Loucy (cell line): Measurements from ENCODE around the gene FAM120C.

ENCODE experiments used
- H2AFZ ChIP-seq: fragments of 200-600 bp; sonication (generic); 2 replicates; pipeline ENCODE4 v1.6.0; 2016; ENCODE audit warnings: antibody characterized with exemption, mild to moderate bottlenecking, low read length, moderate library complexity
- H3F3A ChIP-seq: fragments of 200-600 bp; 2 replicates; pipeline ENCODE4 v1.6.0; 2016; ENCODE audit warnings: antibody characterized with exemption, low read depth, mild to moderate bottlenecking
- H3K27me3 ChIP-seq: fragments of 200-600 bp; sonication (generic); 2 replicates; pipeline ENCODE4 v1.6.1; 2014; ENCODE audit warnings: low read length, mild to moderate bottlenecking; ENCODE audit not compliant: insufficient read depth, poor library complexity, severe bottlenecking
- H3K36me3 ChIP-seq: fragments of 200-600 bp; sonication (generic); 2 replicates; pipeline ENCODE4 v1.6.1; 2016; ENCODE audit warnings: low read length; ENCODE audit not compliant: insufficient read depth
- H3K4me1 ChIP-seq: fragments of 200-600 bp; sonication (generic); 2 replicates; pipeline ENCODE4 v1.5.1; 2014; ENCODE audit warnings: low read length, mild to moderate bottlenecking; ENCODE audit not compliant: insufficient read depth, poor library complexity, severe bottlenecking
- H3K4me2 ChIP-seq: fragments of 200-600 bp; sonication (generic); 2 replicates; pipeline ENCODE4 v1.6.0; 2014; ENCODE audit warnings: antibody characterized with exemption, low read length, low read depth, mild to moderate bottlenecking; ENCODE audit not compliant: poor library complexity, severe bottlenecking
- H3K4me3 ChIP-seq: fragments of 200-600 bp; sonication (generic); 2 replicates; pipeline ENCODE4 v1.5.1; 2014; ENCODE audit warnings: low read length, mild to moderate bottlenecking, mixed read lengths; ENCODE audit not compliant: poor library complexity, severe bottlenecking
- H3K79me2 ChIP-seq: fragments of 200-600 bp; sonication (generic); 2 replicates; pipeline ENCODE4 v1.6.1; 2014; ENCODE audit warnings: low read length; ENCODE audit not compliant: insufficient read depth
- H3K9ac ChIP-seq: fragments of 200-600 bp; sonication (generic); 2 replicates; pipeline ENCODE4 v1.6.0; 2014; ENCODE audit warnings: mild to moderate bottlenecking, low read depth, low read length, moderate library complexity; ENCODE audit not compliant: poor library complexity, severe bottlenecking
- H3K9me2 ChIP-seq: fragments of 200-600 bp; sonication (generic); replicated peaks from 2 replicates; pipeline ENCODE4 v1.6.1; 2016; ENCODE audit warnings: low read depth, low read length, mixed read lengths
- H3K9me3 ChIP-seq: fragments of 200-600 bp; sonication (generic); 2 replicates; pipeline ENCODE4 v1.6.1; 2014; ENCODE audit warnings: mild to moderate bottlenecking, antibody characterized with exemption, low read length, low read depth; ENCODE audit not compliant: insufficient read depth
- H4K20me1 ChIP-seq: fragments of 200-600 bp; sonication (generic); 2 replicates; pipeline ENCODE4 v1.6.0; 2014; ENCODE audit warnings: antibody characterized with exemption, low read length, mild to moderate bottlenecking; ENCODE audit not compliant: insufficient read depth, poor library complexity, severe bottlenecking
- CTCF ChIP-seq: fragments of 200-600 bp; sonication (generic); conservative IDR thresholded peaks from 2 replicates; pipeline ENCODE4 v1.5.1; 2014; ENCODE audit warnings: mild to moderate bottlenecking, antibody characterized with exemption, low read length
- EZH2phosphoT487 ChIP-seq: fragments of 200-600 bp; IDR thresholded peaks from 2 replicates; pipeline ENCODE4 v1.6.1; 2018; ENCODE audit warnings: antibody characterized with exemption, mild to moderate bottlenecking, moderate library complexity, borderline replicate concordance

The FAM120C gene

GRCh38 chrX:54063361-54063760 lies 119.7 kb downstream of the FAM120C start:
- no peak overlapping the region for H3K9ac ChIP-seq
- H3K9me2 ChIP-seq: no peaks in the 10 kb centered on the region
- H4K20me1 ChIP-seq: no peaks in the 10 kb centered on the region
- no peaks in the 10 kb centered on the region for H3F3A ChIP-seq
- no peak overlapping the region for H3K4me2 ChIP-seq
- no peaks in the 10 kb centered on the region for H3K36me3 ChIP-seq
- TF ChIP-seq CTCF (no peak), EZH2phosphoT487 (no peak)
- peaks cover 11% of the 10 kb centered on the region for H3K4me1 ChIP-seq
- H3K27me3 ChIP-seq: no peaks in the 10 kb centered on the region
- no peaks in the 10 kb centered on the region for H3K79me2 ChIP-seq
- H3K9me3 ChIP-seq: no peaks in the 10 kb centered on the region
- H3K4me3 ChIP-seq: no peak overlapping the region
- no peak overlapping the region for H2AFZ ChIP-seq

- Histone ChIP-seq H2AFZ (no peak overlapping the region; the same call in 1 of the 2 replicates), H3K4me3 (no peak overlapping the region), H3K4me1 (peaks cover 6% of the 10 kb centered on the region), H3K4me2 (no peak overlapping the region), H3K79me2 (no peaks in the 10 kb centered on the region), H4K20me1 (no peaks in the 10 kb centered on the region), H3K27me3 (no peaks in the 10 kb centered on the region), H3F3A (no peaks in the 10 kb centered on the region), H3K9me2 (no peaks in the 10 kb centered on the region), H3K9ac (no peak overlapping the region), H3K36me3 (no peaks in the 10 kb centered on the region), H3K9me3 (no peaks in the 10 kb centered on the region)
- TF ChIP-seq EZH2phosphoT487 (no peak), CTCF (no peak)
Measured at GRCh38 chrX:54049801-54050200, 133.3 kb downstream of the FAM120C start.

DNA sequence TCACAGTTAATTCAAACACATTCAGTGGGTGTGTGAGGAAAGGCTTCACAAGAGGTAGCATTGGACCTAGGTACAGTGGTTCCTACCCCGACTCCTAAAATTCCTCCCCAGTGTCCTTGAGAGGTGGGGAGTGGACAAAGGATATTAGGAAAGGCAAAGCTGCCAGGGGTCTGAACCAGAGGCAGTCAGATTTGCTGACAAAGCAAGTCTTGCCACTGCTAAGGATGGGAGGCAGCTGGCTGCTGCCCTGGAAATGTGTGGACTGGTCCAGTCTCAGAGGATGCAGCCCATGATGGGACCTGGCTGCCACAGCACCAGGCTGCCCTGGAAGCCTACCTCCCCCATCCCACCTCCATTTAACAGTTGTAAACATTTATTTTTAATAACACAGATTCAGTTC lies 134.6 kb downstream of the FAM120C start:
- Histone ChIP-seq H3K79me2 (peaks cover 3% of the 10 kb centered on the region), H3K4me2 (no peak overlapping the region), H3K9me2 (no peaks in the 10 kb centered on the region), H3K27me3 (no peaks in the 10 kb centered on the region), H2AFZ (no peak overlapping the region), H3F3A (no peaks in the 10 kb centered on the region), H3K9ac (no peak overlapping the region), H3K36me3 (no peaks in the 10 kb centered on the region), H3K4me3 (no peak overlapping the region), H3K4me1 (peaks cover 6% of the 10 kb centered on the region), H3K9me3 (no peaks in the 10 kb centered on the region), H4K20me1 (no peaks in the 10 kb centered on the region)
- no peak for TF ChIP-seq CTCF
- TF ChIP-seq EZH2phosphoT487: no peak
